ENCODE results near the gene ERC2.

The ERC2 gene

GRCh38 chr3:55750525-55750924 lies 717.7 kb downstream of the ERC2 start:
- Histone ChIP-seq H3K4me1 (ENCODE audit: control insufficient read depth, insufficient read depth, low read length) (peaks cover 12% of the 10 kb centered on the region), H3K4me2 (ENCODE audit: low read length) (peak overlapping the region; percentile 30), H3K36me3 (ENCODE audit: insufficient read depth, low read length) (no peaks in the 10 kb centered on the region), H3K27me3 (ENCODE audit: control insufficient read depth, insufficient read depth, low read length) (no peaks in the 10 kb centered on the region), H3K4me3 (ENCODE audit: low read length) (no peak overlapping the region), H3K9ac (ENCODE audit: low read depth, low read length) (peak overlapping the region; percentile 51), H3K9me3 (replicated peaks; ENCODE audit: low read length) (no peaks in the 10 kb centered on the region)

- Histone ChIP-seq H3K4me2 (ENCODE audit: low read length) (no peak overlapping the region), H3K4me3 (ENCODE audit: low read length) (no peak overlapping the region), H3K27me3 (ENCODE audit: control insufficient read depth, insufficient read depth, low read length) (no peaks in the 10 kb centered on the region), H3K9me3 (replicated peaks; ENCODE audit: low read length) (no peaks in the 10 kb centered on the region), H3K9ac (ENCODE audit: low read depth, low read length) (no peak overlapping the region), H3K36me3 (ENCODE audit: insufficient read depth, low read length) (no peaks in the 10 kb centered on the region), H3K4me1 (ENCODE audit: control insufficient read depth, insufficient read depth, low read length) (peaks cover 12% of the 10 kb centered on the region)
Observed at GRCh38 chr3:55749036-55749435, 719.2 kb downstream of the ERC2 start.

- Histone ChIP-seq H3K27me3 (ENCODE audit: control insufficient read depth, insufficient read depth, low read length) (no peaks in the 10 kb centered on the region), H3K36me3 (ENCODE audit: insufficient read depth, low read length) (no peaks in the 10 kb centered on the region), H3K9me3 (replicated peaks; ENCODE audit: low read length) (no peaks in the 10 kb centered on the region), H3K9ac (ENCODE audit: low read depth, low read length) (no peak overlapping the region), H3K4me1 (ENCODE audit: control insufficient read depth, insufficient read depth, low read length) (peaks cover 12% of the 10 kb centered on the region), H3K4me3 (ENCODE audit: low read length) (no peak overlapping the region), H3K4me2 (ENCODE audit: low read length) (no peak overlapping the region)
Observed at GRCh38 chr3:55746808-55747413, 721.4 kb downstream of the ERC2 start.

- H3K4me2 ChIP-seq (ENCODE audit: low read length): no peak overlapping the region
- no peaks in the 10 kb centered on the region for H3K4me1 ChIP-seq (ENCODE audit: control insufficient read depth, insufficient read depth, low read length)
- no peaks in the 10 kb centered on the region for H3K36me3 ChIP-seq (ENCODE audit: insufficient read depth, low read length)
- no peak overlapping the region for H3K9ac ChIP-seq (ENCODE audit: low read depth, low read length)
- no peaks in the 10 kb centered on the region for H3K27me3 ChIP-seq (ENCODE audit: control insufficient read depth, insufficient read depth, low read length)
- H3K4me3 ChIP-seq (ENCODE audit: low read length): no peak overlapping the region
- no peaks in the 10 kb centered on the region for H3K9me3 ChIP-seq (replicated peaks; ENCODE audit: low read length)
Observed at GRCh38 chr3:55742832-55743136, 725.5 kb downstream of the ERC2 start.

- Histone ChIP-seq H3K27me3 (ENCODE audit: control insufficient read depth, insufficient read depth, low read length) (no peaks in the 10 kb centered on the region), H3K4me2 (ENCODE audit: low read length) (no peak overlapping the region), H3K9ac (ENCODE audit: low read depth, low read length) (no peak overlapping the region), H3K4me3 (ENCODE audit: low read length) (no peak overlapping the region), H3K36me3 (ENCODE audit: insufficient read depth, low read length) (no peaks in the 10 kb centered on the region), H3K4me1 (ENCODE audit: control insufficient read depth, insufficient read depth, low read length) (no peaks in the 10 kb centered on the region), H3K9me3 (replicated peaks; ENCODE audit: low read length) (no peaks in the 10 kb centered on the region)
Observed at GRCh38 chr3:55742022-55742831, 726.0 kb downstream of the ERC2 start.

GRCh38 chr3:55737186-55737585 lies 731.1 kb downstream of the ERC2 start:
- Histone ChIP-seq H3K9ac (ENCODE audit: low read depth, low read length) (no peak overlapping the region), H3K27me3 (ENCODE audit: control insufficient read depth, insufficient read depth, low read length) (no peaks in the 10 kb centered on the region), H3K4me3 (ENCODE audit: low read length) (no peak overlapping the region), H3K9me3 (replicated peaks; ENCODE audit: low read length) (no peaks in the 10 kb centered on the region), H3K36me3 (ENCODE audit: insufficient read depth, low read length) (no peaks in the 10 kb centered on the region), H3K4me2 (ENCODE audit: low read length) (no peak overlapping the region), H3K4me1 (ENCODE audit: control insufficient read depth, insufficient read depth, low read length) (no peaks in the 10 kb centered on the region)

GRCh38 chr3:55735976-55736375 lies 732.3 kb downstream of the ERC2 start:
- Histone ChIP-seq H3K4me2 (ENCODE audit: low read length) (no peak overlapping the region), H3K9ac (ENCODE audit: low read depth, low read length) (no peak overlapping the region), H3K4me3 (ENCODE audit: low read length) (no peak overlapping the region), H3K9me3 (replicated peaks; ENCODE audit: low read length) (no peaks in the 10 kb centered on the region), H3K36me3 (ENCODE audit: insufficient read depth, low read length) (no peaks in the 10 kb centered on the region), H3K4me1 (ENCODE audit: control insufficient read depth, insufficient read depth, low read length) (no peaks in the 10 kb centered on the region), H3K27me3 (ENCODE audit: control insufficient read depth, insufficient read depth, low read length) (no peaks in the 10 kb centered on the region)

- no peaks in the 10 kb centered on the region for H3K36me3 ChIP-seq (ENCODE audit: insufficient read depth, low read length)
Observed at GRCh38 chr3:55731741-55732140, 736.5 kb downstream of the ERC2 start.

GRCh38 chr3:55729546-55729945 lies 738.7 kb downstream of the ERC2 start:
- no peak overlapping the region for H3K4me2 ChIP-seq (ENCODE audit: low read length)

More at GRCh38 chr3:55731741-55732140, 736.5 kb downstream of the ERC2 start:
- H3K9ac ChIP-seq (ENCODE audit: low read depth, low read length): no peak overlapping the region
- H3K9me3 ChIP-seq (replicated peaks; ENCODE audit: low read length): no peaks in the 10 kb centered on the region
- no peaks in the 10 kb centered on the region for H3K27me3 ChIP-seq (ENCODE audit: control insufficient read depth, insufficient read depth, low read length)
- no peak overlapping the region for H3K4me3 ChIP-seq (ENCODE audit: low read length)
- H3K4me2 ChIP-seq (ENCODE audit: low read length): no peak overlapping the region
- no peaks in the 10 kb centered on the region for H3K4me1 ChIP-seq (ENCODE audit: control insufficient read depth, insufficient read depth, low read length)

GRCh38 chr3:55728461-55729100 lies 739.7 kb downstream of the ERC2 start:
- Histone ChIP-seq H3K9me3 (replicated peaks; ENCODE audit: low read length) (no peaks in the 10 kb centered on the region), H3K36me3 (ENCODE audit: insufficient read depth, low read length) (no peaks in the 10 kb centered on the region), H3K4me3 (ENCODE audit: low read length) (no peak overlapping the region), H3K27me3 (ENCODE audit: control insufficient read depth, insufficient read depth, low read length) (no peaks in the 10 kb centered on the region), H3K9ac (ENCODE audit: low read depth, low read length) (no peak overlapping the region), H3K4me1 (ENCODE audit: control insufficient read depth, insufficient read depth, low read length) (no peaks in the 10 kb centered on the region), H3K4me2 (ENCODE audit: low read length) (no peak overlapping the region)

More at GRCh38 chr3:55729546-55729945, 738.7 kb downstream of the ERC2 start:
- no peaks in the 10 kb centered on the region for H3K9me3 ChIP-seq (replicated peaks; ENCODE audit: low read length)
- H3K4me1 ChIP-seq (ENCODE audit: control insufficient read depth, insufficient read depth, low read length): no peaks in the 10 kb centered on the region
- H3K9ac ChIP-seq (ENCODE audit: low read depth, low read length): no peak overlapping the region
- no peak overlapping the region for H3K4me3 ChIP-seq (ENCODE audit: low read length)
- no peaks in the 10 kb centered on the region for H3K27me3 ChIP-seq (ENCODE audit: control insufficient read depth, insufficient read depth, low read length)
- no peaks in the 10 kb centered on the region for H3K36me3 ChIP-seq (ENCODE audit: insufficient read depth, low read length)

- H3K4me3 ChIP-seq (ENCODE audit: low read length): no peak overlapping the region
- H3K4me2 ChIP-seq (ENCODE audit: low read length): no peak overlapping the region
- no peaks in the 10 kb centered on the region for H3K27me3 ChIP-seq (ENCODE audit: control insufficient read depth, insufficient read depth, low read length)
- no peak overlapping the region for H3K9ac ChIP-seq (ENCODE audit: low read depth, low read length)
- no peaks in the 10 kb centered on the region for H3K9me3 ChIP-seq (replicated peaks; ENCODE audit: low read length)
- H3K36me3 ChIP-seq (ENCODE audit: insufficient read depth, low read length): no peaks in the 10 kb centered on the region
- H3K4me1 ChIP-seq (ENCODE audit: control insufficient read depth, insufficient read depth, low read length): no peaks in the 10 kb centered on the region
Observed at GRCh38 chr3:55726501-55726775, 741.8 kb downstream of the ERC2 start.
